Limb (tissue), 2 donors: Measurements from ENCODE around the gene TMCO1.
A peak's percentile ranks its signal among the peaks of the same experiment; 100 is the strongest.
"Not testable (repeated sequence)": the region's sequence is repeated elsewhere in the genome, so short reads cannot be mapped to it uniquely, and the experiment has no call there.

Experiments used
- DNase-seq, 2 donors: peaks; one replicate each; pipeline ENCODE4 v3.0.0-alpha.2; 2016; ENCODE audit errors: extremely low spot score in 2 of 2

The TMCO1 gene, protein sequence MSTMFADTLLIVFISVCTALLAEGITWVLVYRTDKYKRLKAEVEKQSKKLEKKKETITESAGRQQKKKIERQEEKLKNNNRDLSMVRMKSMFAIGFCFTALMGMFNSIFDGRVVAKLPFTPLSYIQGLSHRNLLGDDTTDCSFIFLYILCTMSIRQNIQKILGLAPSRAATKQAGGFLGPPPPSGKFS

DNA sequence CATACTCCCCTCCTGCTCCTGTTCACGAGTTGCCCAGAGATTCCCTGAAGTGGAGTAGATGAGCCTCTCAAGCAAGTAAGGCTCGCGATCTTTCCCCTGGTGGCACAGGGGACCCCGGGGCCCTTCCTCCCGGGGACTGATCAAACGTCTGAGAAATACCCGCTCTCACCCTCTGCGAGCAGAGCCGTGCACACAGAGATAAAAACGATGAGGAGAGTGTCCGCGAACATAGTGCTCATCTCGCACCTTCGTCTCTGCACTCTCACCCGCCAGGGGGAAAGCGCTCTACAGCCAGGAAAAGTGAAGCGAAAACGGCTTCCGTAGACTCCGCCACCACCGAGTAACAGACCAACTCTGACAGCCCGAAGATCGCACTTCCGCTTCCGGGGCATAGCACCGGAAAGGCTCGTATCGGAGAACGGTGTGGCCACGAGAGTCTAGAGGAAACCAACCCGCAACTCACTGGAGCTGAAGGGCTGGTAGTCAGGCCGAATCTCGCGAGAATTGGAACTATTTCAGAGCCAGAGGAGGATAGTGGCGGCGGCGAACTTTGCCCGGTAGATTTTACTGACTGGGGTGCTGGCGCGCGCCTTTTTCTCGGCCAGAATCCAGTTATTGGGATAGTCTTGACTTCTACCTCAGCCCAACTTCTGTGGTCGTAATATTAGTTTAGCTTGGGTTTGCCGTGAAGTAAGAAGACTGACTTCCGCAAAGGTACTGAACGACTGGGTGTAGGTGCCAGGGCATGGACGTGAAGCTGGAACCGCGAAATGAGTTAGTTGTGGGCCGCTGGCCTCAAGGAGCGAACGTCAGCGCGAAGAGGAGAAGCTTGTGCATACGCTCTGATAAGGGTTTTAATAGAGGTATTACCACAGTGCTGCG, at the start of gene TMCO1:
Gene TMCO1 (minus strand): TSS at position 356 of the 882 bp plus-strand sequence. CDS start 117 bp downstream, at position 239.
- DNase-seq, result peak; percentile 91 to 97

GRCh38 chr1:165816826-165817497, 48.3 kb upstream of the TMCO1 start:
- DNase-seq, result no peak

DNA sequence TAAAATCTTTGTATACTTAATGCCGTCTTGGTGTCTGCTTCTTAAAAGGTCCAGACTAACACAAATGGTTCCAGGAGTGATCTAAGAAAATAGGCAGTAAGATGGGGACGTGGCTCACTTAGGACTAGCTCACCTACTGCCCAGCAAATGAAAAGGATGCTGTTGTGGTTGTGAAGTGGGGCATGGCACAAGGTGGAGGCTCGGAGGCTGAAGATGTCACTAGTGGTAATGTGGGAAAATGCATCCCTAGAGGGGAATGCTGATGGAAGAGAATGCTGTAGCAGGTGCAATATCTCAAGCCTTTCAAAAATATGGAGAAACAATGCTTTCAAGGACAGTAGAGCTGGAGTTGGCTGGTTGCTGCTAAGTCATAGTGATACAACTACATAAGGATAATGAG, 47.5 kb upstream of the TMCO1 start:
- no peak for DNase-seq

GRCh38 chr1:165815725-165816124, 47.1 kb upstream of the TMCO1 start:
- no peak for DNase-seq

DNA sequence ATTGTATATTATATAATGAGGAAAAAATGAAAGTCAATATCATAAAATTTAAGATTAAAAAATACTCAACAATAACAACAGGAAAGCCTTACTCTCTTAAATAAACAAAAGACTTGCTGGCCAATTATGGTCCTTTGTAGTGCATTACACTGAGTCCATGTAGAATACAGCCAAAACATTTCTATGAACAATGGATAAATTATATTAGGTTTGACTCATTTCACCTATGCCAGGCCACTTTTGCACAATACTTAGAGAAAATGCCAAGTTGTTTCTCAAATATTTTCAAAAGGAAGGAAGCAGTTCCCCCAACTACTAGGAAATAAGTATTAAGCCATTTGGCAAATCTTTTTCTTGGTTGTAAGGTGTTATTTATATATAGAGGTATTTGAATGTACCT, 38.9 kb upstream of the TMCO1 start:
- DNase-seq, result no peak

DNA sequence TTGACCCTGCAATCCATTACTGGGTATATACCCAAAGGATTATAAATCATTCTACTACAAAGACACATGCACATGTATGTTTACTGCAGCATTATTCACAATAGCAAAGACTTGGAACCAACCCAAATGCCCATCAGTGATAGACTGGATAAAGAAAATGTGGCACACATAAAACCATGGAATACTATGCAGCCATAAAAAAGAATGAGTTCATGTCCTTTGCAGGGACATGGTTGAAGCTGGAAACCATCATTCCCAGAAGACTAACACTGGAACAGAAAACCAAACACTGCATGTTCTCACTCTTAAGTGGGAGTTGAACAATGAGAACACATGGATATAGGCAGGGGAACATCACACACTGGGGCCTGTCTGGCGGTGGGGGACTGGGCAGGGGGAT, 35.8 kb upstream of the TMCO1 start:
- DNase-seq, result not testable (repeated sequence)

GRCh38 chr1:165799387-165799786, 30.7 kb upstream of the TMCO1 start:
- no peak for DNase-seq

- DNase-seq, result no peak
Measured at GRCh38 chr1:165795894-165796293, 27.2 kb upstream of the TMCO1 start.

DNA sequence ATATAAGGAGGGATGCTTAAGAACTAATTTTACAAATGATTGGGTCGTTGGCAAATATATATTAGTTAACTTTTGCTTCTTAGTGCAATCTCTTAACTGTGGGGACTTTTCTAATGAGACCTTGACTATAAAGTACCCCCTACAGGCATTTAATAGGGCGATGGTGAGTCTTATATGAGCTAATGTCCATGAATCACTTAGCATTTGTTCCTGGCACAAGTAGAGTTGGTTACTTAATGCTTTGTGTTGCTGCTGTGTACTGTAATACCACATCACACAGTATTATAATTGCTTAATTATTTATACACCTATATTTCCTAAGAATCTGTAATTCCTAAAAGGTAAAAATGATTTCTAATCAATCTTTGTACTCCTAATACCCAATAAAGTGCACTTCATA, 25.3 kb upstream of the TMCO1 start:
- DNase-seq, result no peak

DNA sequence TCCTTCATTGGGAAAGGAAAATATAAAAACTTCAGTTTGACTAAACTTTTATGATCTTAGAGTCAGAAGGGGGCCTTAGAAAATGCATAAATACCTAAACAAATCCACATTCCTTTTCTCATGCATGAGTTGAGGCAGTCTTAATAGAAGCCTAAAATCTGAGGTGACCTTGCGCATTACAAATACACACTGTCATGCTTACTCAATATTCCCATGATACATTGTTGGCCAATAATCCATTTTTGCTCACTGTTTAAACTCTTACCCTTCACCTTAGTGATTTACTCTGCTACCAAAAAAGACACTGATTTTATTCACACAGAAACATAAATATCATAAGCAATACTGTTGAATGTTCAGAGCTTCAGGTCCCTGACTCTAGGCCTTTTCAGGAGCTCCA, 19.1 kb upstream of the TMCO1 start:
- DNase-seq, result no peak

DNA sequence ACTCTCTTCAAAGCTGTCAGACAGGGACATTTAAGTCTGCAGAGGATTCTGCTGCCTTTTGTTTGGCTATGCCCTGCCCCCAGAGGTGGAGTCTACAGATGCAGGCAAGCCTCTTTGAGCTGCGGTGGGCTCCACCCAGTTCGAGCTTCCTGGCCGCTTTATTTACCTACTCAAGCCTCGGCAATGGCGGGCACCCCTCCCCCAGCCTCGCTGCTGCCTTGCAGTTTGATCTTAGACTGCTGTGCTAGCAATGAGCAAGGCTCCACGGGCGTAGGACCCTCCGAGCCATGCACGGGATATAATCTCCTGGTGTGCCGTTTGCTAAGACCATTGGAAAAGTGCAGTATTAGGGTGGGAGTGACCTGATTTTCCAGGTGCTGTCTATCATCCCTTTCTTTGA, 14.9 kb upstream of the TMCO1 start:
- DNase-seq, result not testable (repeated sequence)

DNA sequence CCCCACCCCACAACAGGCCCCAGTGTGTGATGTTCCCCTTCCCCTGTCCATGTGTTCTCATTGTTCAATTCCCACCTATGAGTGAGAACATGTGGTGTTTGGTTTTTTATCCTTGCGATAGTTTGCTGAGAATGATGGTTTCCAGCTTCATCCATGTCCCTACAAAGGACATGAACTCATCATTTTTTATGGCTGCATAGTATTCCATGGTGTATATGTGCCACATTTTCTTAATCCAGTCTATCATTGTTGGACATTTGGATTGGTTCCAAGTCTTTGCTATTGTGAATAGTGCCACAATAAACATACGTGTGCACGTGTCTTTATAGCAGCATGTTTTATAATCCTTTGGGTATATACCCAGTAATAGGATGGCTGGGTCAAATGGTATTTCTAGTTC, 9.5 kb upstream of the TMCO1 start:
- not testable (repeated sequence) for DNase-seq

- DNase-seq, result no peak
Measured at GRCh38 chr1:165773324-165773965, 4.8 kb upstream of the TMCO1 start.

DNA sequence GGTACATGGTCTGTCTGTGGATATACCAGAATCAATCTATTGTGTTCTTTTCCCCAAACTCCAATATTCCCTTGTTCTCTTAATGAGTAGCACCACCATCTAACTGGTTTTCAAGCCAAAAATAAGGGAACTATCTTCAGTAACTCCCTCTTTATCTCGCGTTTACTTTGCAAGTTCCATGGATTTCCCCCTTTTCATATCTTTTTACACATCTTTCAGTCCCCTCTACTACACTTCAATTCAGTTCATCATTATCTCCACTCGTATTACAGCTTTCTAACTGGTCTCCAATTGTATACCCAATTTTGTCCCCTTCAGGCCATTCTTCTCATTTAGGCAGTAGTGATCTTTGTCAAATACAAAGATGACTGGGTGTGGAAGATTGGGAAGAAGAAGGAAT, 4.1 kb upstream of the TMCO1 start:
- DNase-seq, result no peak

- no peak for DNase-seq
Measured at GRCh38 chr1:165764277-165764676, 4.4 kb downstream of the TMCO1 start.

GRCh38 chr1:165763442-165763841, 5.2 kb downstream of the TMCO1 start:
- DNase-seq, result no peak

DNA sequence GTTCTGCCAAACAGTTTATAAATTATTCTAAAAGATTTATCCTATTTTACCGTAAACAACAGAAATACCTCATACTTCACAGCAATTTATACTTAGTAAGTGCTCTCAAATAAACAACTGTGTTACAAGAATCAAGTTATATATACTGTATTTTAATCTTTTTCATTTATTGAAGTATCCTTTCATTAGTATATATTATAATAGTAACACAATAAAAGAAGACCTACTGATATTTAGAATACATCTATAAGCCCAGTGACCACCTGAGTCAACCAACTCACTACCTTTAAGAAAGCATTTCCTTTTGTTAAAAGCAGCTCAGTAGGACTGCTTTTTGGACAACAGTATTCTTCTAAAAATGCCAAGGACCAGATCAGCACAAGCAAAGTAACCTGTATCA, 5.9 kb downstream of the TMCO1 start:
- no peak for DNase-seq

GRCh38 chr1:165759095-165759494, 9.6 kb downstream of the TMCO1 start:
- DNase-seq, result no peak

DNA sequence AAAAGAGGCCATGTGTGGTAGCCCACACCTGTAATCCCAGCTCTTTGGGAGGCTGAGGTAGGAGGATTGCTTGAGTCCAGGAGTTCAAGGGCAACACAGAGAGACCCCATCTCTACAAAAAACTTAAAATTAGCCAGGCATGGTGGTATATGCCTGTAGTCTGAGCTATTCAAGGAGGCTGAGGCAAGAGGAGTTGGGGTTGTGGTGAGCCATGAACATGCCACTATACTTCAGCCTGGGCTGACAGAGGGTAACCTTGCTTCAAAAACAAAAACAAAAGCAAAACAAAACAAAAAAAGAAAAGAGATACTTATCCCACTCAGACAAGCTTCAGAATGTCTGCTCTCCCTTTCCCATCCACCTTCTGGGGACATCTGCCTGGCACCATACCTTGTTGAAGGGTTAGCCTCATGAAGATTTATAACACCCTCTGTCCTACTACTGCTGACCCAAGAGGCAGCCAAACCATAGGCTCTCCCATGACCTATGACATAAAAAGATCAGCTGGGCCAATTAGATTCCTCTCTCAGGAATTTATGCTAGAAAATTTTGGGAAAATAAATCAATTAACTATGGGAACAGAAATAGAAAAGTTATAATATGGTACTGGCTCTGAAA, 13.2 kb downstream of the TMCO1 start:
- DNase-seq, result no peak

DNA sequence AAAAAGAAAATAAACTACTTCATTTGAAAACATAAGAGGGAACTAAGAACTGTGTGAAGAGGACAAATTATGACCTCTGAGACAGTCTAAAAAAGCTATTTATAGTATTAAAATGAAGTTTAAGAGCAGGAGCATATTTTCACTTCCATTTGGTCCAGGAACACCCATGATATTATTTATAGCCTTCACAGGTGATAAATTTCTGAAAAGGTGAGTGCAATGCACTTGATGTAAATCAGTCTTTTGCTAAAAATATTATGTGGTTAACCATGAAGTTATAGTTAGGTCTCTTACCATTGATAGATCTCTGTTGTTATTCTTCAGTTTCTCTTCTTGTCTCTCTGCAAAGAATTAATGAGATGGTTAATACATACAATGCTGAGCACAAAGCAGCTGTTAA, 14.7 kb downstream of the TMCO1 start:
- DNase-seq, result no peak

DNA sequence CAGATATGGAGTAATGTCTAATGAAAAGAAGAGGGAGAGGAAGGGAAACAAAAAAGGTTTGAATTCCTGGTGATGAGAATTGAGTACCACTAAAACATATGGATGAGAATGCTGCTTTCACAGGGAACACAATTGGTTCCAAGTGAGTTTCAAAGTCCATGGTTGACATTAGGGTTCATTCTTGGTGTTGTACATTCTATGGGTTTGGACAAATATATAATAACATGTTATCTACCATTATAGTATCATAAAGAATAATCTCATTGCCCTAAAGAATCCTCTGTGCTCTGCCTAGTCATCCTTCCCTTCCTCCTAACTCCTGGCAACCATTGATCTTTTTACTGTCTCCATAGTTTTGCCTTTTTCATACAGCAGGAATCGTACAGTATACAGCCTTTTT, 20.1 kb downstream of the TMCO1 start:
- DNase-seq, result no peak
